ENCODE data around the gene STAC3. TPM values are rescaled to one million over a fixed set of nuclear protein-coding genes. Genes with fewer than 3 reads are reported as not detected.

The STAC3 gene
- total and polyA plus RNA-seq, 9 donors = 0.66 to 2.9 (median 1.8) TPM

- WGBS, 3 donors = 76 to 82% (median 79%) methylated on average over 13 of the region's 13 CpGs
- Histone ChIP-seq H3K36me3 (no peaks in the 10 kb centered on the region), H3K4me1 (ENCODE audit: insufficient read depth) (peaks cover 2% of the 10 kb centered on the region), H3K27me3 (peaks cover 13% of the 10 kb centered on the region), H3K4me3 (no peak overlapping the region), H3K9me3 (no peaks in the 10 kb centered on the region), H3K27ac (no peak overlapping the region)
- TF ChIP-seq CTCF (IDR thresholded peaks at IDR 0.05) (no peak), POLR2A (IDR thresholded peaks at IDR 0.05) (no peak), EP300 (IDR thresholded peaks at IDR 0.05) (no peak)
- intact Hi-C loops (cut with DNase I) = no loop called here
- DNase-seq = no peak
These were observed 28.4 kb downstream of the STAC3 start for GRCh38 chr12:57222286-57223190.

GRCh38 chr12:57221169-57221917 lies 29.6 kb downstream of the STAC3 start:
- Histone ChIP-seq H3K27me3 (peaks cover 20% of the 10 kb centered on the region), H3K27ac (no peak overlapping the region), H3K36me3 (no peaks in the 10 kb centered on the region), H3K4me3 (no peak overlapping the region), H3K4me1 (ENCODE audit: insufficient read depth) (peaks cover 8% of the 10 kb centered on the region), H3K9me3 (no peaks in the 10 kb centered on the region)
- TF ChIP-seq EP300 (IDR thresholded peaks at IDR 0.05) (no peak), CTCF (IDR thresholded peaks at IDR 0.05) (no peak), POLR2A (IDR thresholded peaks at IDR 0.05) (no peak)
- WGBS, 3 donors = 14 to 30% (median 22%) methylated on average over 23 to 24 of the region's 24 CpGs
- intact Hi-C loops (cut with DNase I) = no loop called here
- DNase-seq = no peak

- TF ChIP-seq CTCF (IDR thresholded peaks at IDR 0.05) (no peak), POLR2A (IDR thresholded peaks at IDR 0.05) (no peak), EP300 (IDR thresholded peaks at IDR 0.05) (no peak)
- intact Hi-C loops (cut with DNase I) = no loop called here
- no peak for DNase-seq
- H3K27ac ChIP-seq = no peak overlapping the region
- H3K27me3 ChIP-seq = peaks cover 20% of the 10 kb centered on the region
- no peaks in the 10 kb centered on the region for H3K9me3 ChIP-seq
- H3K4me1 ChIP-seq (ENCODE audit: insufficient read depth) = peaks cover 8% of the 10 kb centered on the region
- H3K4me3 ChIP-seq = no peak overlapping the region
- no peaks in the 10 kb centered on the region for H3K36me3 ChIP-seq
- WGBS, 3 donors = 72 to 88% (median 86%) methylated on average over 1 of the region's 1 CpG
These were observed 30.2 kb downstream of the STAC3 start for GRCh38 chr12:57220770-57221168.

DNA sequence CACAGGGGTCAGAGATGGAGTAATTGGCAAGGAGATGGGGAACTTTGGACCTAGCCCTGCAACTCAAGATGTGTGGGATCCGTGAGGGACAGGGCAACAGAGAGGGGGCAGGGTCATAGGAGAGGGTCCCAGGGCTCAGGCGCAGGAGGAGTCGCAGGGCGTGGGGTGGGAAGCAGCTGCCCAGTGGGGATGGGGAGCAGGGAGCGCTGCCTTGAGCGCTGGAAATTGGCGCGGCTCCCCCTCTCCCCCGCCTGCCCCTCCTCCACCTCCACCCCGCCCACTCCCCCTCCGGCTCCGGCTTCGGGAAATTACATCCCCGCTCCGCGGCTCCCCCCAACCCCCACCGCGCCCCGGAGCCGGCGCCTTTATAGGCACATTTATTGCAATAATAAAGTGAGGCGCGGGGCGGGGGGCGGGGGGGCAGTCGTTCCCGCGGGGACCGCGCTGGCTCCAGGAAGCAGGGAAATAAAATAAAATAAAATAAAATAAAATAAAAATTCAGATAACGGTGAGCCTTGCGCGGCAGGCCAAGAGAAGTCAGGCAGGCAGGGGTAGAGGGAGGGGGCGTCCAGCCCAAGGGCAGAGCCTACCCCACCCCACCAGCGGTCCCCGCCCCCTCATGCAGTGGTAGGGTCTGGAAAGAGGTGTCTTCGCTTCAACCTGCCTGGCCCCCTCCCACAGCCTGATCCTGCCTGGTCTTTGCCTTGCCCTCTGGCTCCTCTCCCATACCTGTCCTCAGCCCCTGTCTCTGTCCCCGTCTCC lies 30.8 kb downstream of the STAC3 start:
- Histone ChIP-seq H3K9me3 (no peaks in the 10 kb centered on the region), H3K36me3 (no peaks in the 10 kb centered on the region), H3K27me3 (peaks cover 20% of the 10 kb centered on the region), H3K27ac (no peak overlapping the region), H3K4me3 (no peak overlapping the region), H3K4me1 (ENCODE audit: insufficient read depth) (peaks cover 8% of the 10 kb centered on the region)
- intact Hi-C loops (cut with DNase I) = no loop called here
- 4 to 7% (median 6%) methylated on average over 36 to 38 of the region's 38 CpGs for WGBS, 3 donors
- DNase-seq = no peak
- no peak for TF ChIP-seq EP300 (IDR thresholded peaks at IDR 0.05)
- TF ChIP-seq CTCF (IDR thresholded peaks at IDR 0.05) = no peak
- no peak for TF ChIP-seq POLR2A (IDR thresholded peaks at IDR 0.05)
